K562 (cell line): ENCODE results near the gene GLYAT. TPM values are rescaled to one million over a fixed set of nuclear protein-coding genes. Genes with fewer than 3 reads are reported as not detected.

Source experiments
- CHD1 ChIP-seq: fragments of 200-600 bp; sonication (generic); IDR thresholded peaks from one replicate; pipeline ENCODE4 v1.6.1; 2012; ENCODE audit warnings: mild to moderate bottlenecking, moderate library complexity, low read length, inconsistent platforms
- CREB5 ChIP-seq: fragments of 250-450 bp; sonication (Bioruptor Pico); IDR thresholded peaks from 2 replicates; pipeline ENCODE4 v1.5.0; 2020; ENCODE audit warnings: mild to moderate bottlenecking
- FUS ChIP-seq: fragments of 200-400 bp; formaldehyde crosslinking; optimal IDR thresholded peaks from 2 replicates; pipeline ENCODE3; 2017; ENCODE audit warnings: low read depth, low read length
- GMEB1 ChIP-seq: fragments of 250-450 bp; sonication (Bioruptor Pico); IDR thresholded peaks from 2 replicates; pipeline ENCODE4 v1.4.0; 2020; ENCODE audit warnings: mild to moderate bottlenecking
- HBP1 ChIP-seq: fragments of 450-650 bp; formaldehyde crosslinking; IDR thresholded peaks from 2 replicates; pipeline ENCODE4 v1.4.0; 2022; ENCODE audit warnings: missing genetic modification characterization
- HDAC2 ChIP-seq: fragments of 450-650 bp; IDR thresholded peaks from 2 replicates; pipeline ENCODE4 v1.6.1; 2016; ENCODE audit warnings: mild to moderate bottlenecking
- HMBOX1 ChIP-seq: sonication (generic); IDR thresholded peaks from 2 replicates; pipeline ENCODE4 v1.6.1; 2016
- NKRF ChIP-seq: fragments of 450-650 bp; IDR thresholded peaks from 2 replicates; pipeline ENCODE4 v1.6.1; 2016; ENCODE audit warnings: borderline replicate concordance
- PML ChIP-seq: IDR thresholded peaks from 2 replicates; pipeline ENCODE4 v1.6.1; 2012; ENCODE audit warnings: low read length, inconsistent platforms
- RAD21 ChIP-seq, 2 experiments: fragments of 250-450 bp in 1 of 2; fragments of 450-650 bp in 1 of 2; sonication (Bioruptor Pico) in 1 of 2; formaldehyde crosslinking in 1 of 2; IDR thresholded peaks in 1 of 2; conservative IDR thresholded peaks in 1 of 2; 2 replicates each; pipeline versions ENCODE4 v1.4.0 to v1.8.0; 2020 to 2022; ENCODE audit warnings: mild to moderate bottlenecking in 2 of 2, moderate library complexity in 1 of 2
- RNF2 ChIP-seq: sonication (generic); IDR thresholded peaks from 2 replicates; pipeline ENCODE4 v1.6.1; 2016
- VEZF1 ChIP-seq: fragments of 200-800 bp; sonication (Bioruptor generic); IDR thresholded peaks from 2 replicates; pipeline ENCODE4 v1.6.1; 2017; ENCODE audit warnings: missing genetic modification characterization, missing compliant biosample characterization
- WHSC1 ChIP-seq: IDR thresholded peaks from one replicate; pipeline ENCODE4 v1.6.1; 2012; ENCODE audit warnings: low read length, control low read depth, inconsistent platforms
- ZBTB17 ChIP-seq: fragments of 450-650 bp; formaldehyde crosslinking; IDR thresholded peaks from 2 replicates; pipeline ENCODE4 v1.4.0; 2020; ENCODE audit warnings: mild to moderate bottlenecking
- ZEB2 ChIP-seq: fragments of 450-650 bp; IDR thresholded peaks from 2 replicates; pipeline ENCODE4 v1.6.1; 2016
- ZNF197 ChIP-seq: fragments of 200-800 bp; sonication (Bioruptor generic); IDR thresholded peaks from 2 replicates; pipeline ENCODE4 v1.6.1; 2016; ENCODE audit warnings: low read depth, missing genetic modification characterization, missing compliant biosample characterization
- ZNF23 ChIP-seq: fragments of 250-450 bp; sonication (Bioruptor Pico); IDR thresholded peaks from 2 replicates; pipeline ENCODE4 v1.4.0; 2020; ENCODE audit warnings: mild to moderate bottlenecking
- ZNF347 ChIP-seq: fragments of 450-650 bp; formaldehyde crosslinking; IDR thresholded peaks from 2 replicates; pipeline ENCODE4 v1.4.0; 2020; ENCODE audit warnings: low read depth, mild to moderate bottlenecking, moderate library complexity
- ZNF766 ChIP-seq: fragments of 200-800 bp; sonication (Bioruptor generic); conservative IDR thresholded peaks from 2 replicates; pipeline ENCODE4 v1.6.1; 2016; ENCODE audit warnings: missing genetic modification characterization, missing compliant biosample characterization
- polyA plus RNA-seq, 8 experiments: library from polyadenylated mRNA; depleted of rRNA in 4 of 8; stranded (reverse) in 5 of 8; unstranded in 3 of 8; fragments of >200 nt; fragmentation: Nextera tagmentation in 2 of 8; fragmentation: Illumina TruSeq in 1 of 8; extraction: Ambion mirVana in 2 of 8; extraction: Trizol in 1 of 8; gene quantifications; 2 replicates each; pipeline versions ENCODE4 v1.2.1 to v1.2.3, GENCODE V29; 2011 to 2014; ENCODE audit warnings: inconsistent platforms in 1 of 8, missing spikeins in 1 of 8
- total RNA-seq, 7 experiments: library from RNA; depleted of rRNA in 6 of 7; stranded (reverse); fragments of >200 nt in 6 of 7; fragmentation: Illumina TruSeq in 2 of 7; extraction: Trizol in 2 of 7; gene quantifications; 2 replicates each; pipeline versions ENCODE4 v1.2.1 to v1.2.3, GENCODE V29; 2011 to 2021; ENCODE audit warnings: low replicate concordance in 1 of 7

The GLYAT gene
- total and polyA plus RNA-seq, 9 of the 15 experiments (the other 6 are each of a cell fraction or from before 2014, with no cell fraction given) = not detected

- TF ChIP-seq VEZF1 (CRISPR knock-in tag) (peak; percentile 66), RAD21 (CRISPR knock-in tag; conservative IDR thresholded peaks at IDR 0.05 in 1 of 2, IDR thresholded peaks at IDR 0.05 in 1 of 2) (peak in 1 of 2 experiments; percentile 9; a peak in 1 of 4 replicates), ZNF197 (CRISPR knock-in tag) (no peak), NKRF (peak; percentile 46; the same call in 1 of the 2 replicates), CHD1 (peak; percentile 55), PML (no peak; the same call in 1 of the 2 replicates), ZEB2 (peak; percentile 51; the same call in 1 of the 2 replicates), WHSC1 (no peak), HMBOX1 (peak; percentile 97), ZNF23 (no peak), FUS (no peak), RNF2 (peak; percentile 66; the same call in 1 of the 2 replicates), CREB5 (no peak), GMEB1 (CRISPR knock-in tag) (peak; percentile 16; the same call in 1 of the 2 replicates), ZBTB17 (CRISPR knock-in tag) (no peak; the same call in 1 of the 2 replicates), HDAC2 (no peak; the same call in 1 of the 2 replicates), HBP1 (CRISPR knock-in tag) (peak; percentile 33), ZNF766 (CRISPR knock-in tag) (peak; percentile 71), ZNF347 (no peak)
Observed at GRCh38 chr11:58770627-58771457, 39.1 kb upstream of the GLYAT start (continued).
